Renal pelvis (tissue), 4 donors: ENCODE data around the gene PCAT7. TPM values are rescaled to one million over a fixed set of nuclear protein-coding genes. Genes with fewer than 3 reads are reported as not detected.

Source experiments
- DNase-seq: peaks from one replicate; pipeline ENCODE4 v3.0.0-alpha.2; 2013
- polyA plus RNA-seq, 3 donors: library from polyadenylated mRNA; unstranded; fragments of 120-200 nt; gene quantifications; one replicate each; pipeline ENCODE4 v1.2.1, GENCODE V29; 2013; ENCODE audit not compliant: insufficient read length in 3 of 3

Gene PCAT7
- polyA plus RNA-seq, 3 donors, result 0.31 to 0.48 (median 0.41) TPM

DNA sequence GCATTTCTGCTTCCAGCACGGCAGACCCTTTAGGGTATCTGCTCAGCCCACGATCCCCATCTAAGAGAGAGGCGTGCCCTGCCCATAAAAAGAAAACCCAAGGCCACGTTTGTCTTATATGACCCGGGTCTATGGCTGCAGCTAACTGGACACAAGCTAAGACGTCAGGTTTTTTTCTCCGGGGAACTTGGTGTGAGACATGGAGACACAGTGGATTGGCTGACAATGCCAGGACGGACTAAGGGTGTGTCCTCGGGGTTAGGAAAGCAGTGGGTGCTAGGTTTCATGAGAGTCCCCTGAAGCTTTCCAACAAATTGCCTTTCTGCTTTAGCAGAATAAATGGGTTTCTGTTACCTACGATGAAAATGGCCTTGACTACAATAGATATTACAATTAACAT lies 45.8 kb downstream of the PCAT7 start:
- no peak for DNase-seq

GRCh38 chr9:94602666-94603065 lies 47.8 kb downstream of the PCAT7 start:
- no peak for DNase-seq

GRCh38 chr9:94603259-94604160 lies 48.6 kb downstream of the PCAT7 start:
- DNase-seq, result peak; percentile 54

- no peak for DNase-seq
These were observed 52.0 kb downstream of the PCAT7 start for GRCh38 chr9:94606646-94607422.

DNA sequence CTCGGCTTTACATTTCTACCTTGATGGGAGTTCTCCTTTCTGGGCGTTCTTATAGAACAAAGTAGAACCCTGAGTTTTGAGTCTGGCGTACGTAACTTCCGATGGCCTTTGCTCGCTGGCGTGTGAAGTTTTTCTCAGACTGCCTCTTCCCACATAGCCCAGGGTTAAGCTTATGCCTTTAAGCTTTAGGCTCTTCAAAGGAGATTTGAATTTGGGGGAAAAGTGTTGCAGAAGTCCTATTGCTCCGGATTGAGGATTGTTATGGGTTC lies 52.5 kb downstream of the PCAT7 start:
- DNase-seq, result no peak

GRCh38 chr9:94610181-94610606 lies 55.3 kb downstream of the PCAT7 start:
- peak; percentile 49 for DNase-seq

DNA sequence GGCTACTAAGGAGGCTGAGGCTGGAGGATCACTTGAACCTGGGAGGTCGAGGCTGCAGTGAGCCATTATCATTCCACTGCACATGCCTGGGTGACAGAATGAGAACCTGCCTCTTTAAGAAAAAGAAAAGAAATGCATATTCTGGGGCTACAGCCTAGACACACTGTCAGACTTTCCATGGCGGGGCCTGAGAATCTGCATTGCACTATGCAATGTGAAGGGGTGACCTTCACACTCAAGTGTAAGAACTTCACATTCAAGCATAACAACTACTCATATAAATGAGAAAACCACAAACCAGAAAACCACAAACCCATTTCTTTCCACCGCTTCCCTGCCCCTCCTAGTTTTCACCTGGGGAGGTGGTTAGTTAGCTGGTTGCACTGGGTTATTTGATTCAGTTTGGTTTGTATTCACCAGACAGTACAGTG lies 56.8 kb downstream of the PCAT7 start:
- no peak for DNase-seq

- DNase-seq, result no peak
These were observed 57.2 kb downstream of the PCAT7 start for GRCh38 chr9:94612071-94612470.

DNA sequence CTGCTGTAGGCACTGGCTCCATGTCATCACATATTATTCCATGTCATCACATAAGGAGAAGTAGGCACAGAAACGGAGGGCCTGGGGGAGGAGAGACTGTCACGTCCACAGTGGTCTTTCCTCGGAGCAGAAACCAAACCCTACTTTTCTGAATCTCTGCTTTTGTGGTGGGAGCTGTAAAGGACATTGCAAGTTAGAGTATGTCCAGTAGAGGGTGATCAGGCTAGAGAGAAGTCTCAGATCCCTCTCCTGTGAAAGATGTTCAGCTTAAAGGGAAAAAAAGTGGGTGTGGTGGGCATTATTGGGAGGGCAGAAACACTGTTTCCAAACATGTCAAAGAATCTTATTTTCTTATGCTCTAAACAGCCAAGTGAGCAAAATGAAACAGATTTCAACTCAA lies 58.1 kb downstream of the PCAT7 start:
- DNase-seq, result no peak

- no peak for DNase-seq
These were observed 64.1 kb downstream of the PCAT7 start for GRCh38 chr9:94619026-94619425.

Other genes with a start within 250 kb of the PCAT7 start
- gene NUTM2F, start 226.4 kb upstream of the PCAT7 start, polyA plus RNA-seq, result not detected
- under 1 TPM in 2 of 3 donors, not detected in 1; 0.16 to 0.18 TPM for gene FBP2, start 38.7 kb downstream of the PCAT7 start, polyA plus RNA-seq
- gene FBP1, start 84.4 kb downstream of the PCAT7 start, polyA plus RNA-seq, result 10 to 100 TPM; 50.7 to 57.4 (median 55.0) TPM
- gene AOPEP, start 171.6 kb downstream of the PCAT7 start, polyA plus RNA-seq, result 10 to 100 TPM; 57.9 to 61.7 (median 59.4) TPM